Non-pigmented ciliary epithelial cell (primary cell): ENCODE measurements around the gene ICAM2.
"Not testable (repeated sequence)": the region's sequence is repeated elsewhere in the genome, so short reads cannot be mapped to it uniquely, and the experiment has no call there.

Source experiments
- DNase-seq: peaks from one replicate; pipeline ENCODE4 v3.0.0-alpha.2; 2010; ENCODE audit warnings: low read depth

The ICAM2 gene

DNA sequence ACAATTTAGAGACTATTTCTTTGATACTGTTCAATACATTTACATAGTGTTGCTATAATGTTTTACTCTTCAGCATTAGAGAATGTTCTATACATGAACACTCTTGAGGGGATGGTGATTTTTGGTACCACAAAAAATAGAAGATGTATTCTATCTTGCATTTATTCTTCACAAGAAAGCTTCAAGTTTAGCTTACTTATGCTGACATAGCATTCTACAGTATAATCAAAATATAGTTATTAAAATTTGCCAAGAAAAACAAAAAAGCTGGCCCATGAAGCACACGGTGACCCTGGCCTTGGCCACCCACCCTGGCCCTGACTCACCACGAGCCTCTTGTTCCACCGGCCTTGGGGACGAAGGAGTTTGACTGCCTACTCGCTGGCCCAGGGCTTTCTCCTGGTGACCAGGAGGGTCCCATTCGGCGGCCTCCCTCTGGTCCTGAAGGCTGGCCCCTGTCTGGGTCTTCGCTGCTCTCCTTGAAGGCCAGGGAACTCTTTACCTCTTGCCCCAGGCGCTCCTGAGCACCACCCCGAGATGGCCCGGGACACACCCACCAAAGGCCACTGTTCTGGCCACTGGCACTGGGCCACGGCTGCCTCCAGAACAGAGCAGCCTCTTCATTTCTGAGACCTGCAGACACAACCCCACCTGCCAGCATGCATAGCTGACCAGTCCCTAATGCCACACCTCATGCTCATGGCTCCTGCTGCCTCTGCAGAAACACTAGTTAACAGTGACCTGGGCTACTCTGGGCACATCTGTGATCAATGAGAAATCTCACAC is 22.5 kb upstream of the ICAM2 start:
- DNase-seq: no peak

DNA sequence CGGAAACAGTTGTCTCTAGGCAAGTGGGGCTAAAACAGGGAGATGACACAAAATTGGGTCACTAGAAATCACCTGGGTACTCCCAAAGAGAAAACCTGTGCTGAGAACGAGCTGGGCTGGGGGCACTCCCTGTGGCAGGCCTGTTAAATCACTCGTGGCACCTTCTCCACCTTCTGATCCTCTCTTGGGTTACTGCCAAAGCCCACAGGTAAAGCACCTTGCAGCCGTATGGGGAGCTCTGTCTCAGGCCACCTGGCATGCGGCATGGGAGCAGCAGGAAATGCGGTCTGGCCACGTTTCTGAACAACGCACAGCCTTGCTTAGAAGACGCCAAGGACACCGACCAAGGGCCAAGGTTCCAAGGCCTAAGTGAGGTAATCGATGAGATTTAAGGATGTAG is 21.5 kb upstream of the ICAM2 start:
- no peak for DNase-seq

- no peak for DNase-seq
These were observed 19.8 kb upstream of the ICAM2 start for GRCh38 chr17:64040206-64040605.

- DNase-seq: no peak
These were observed 18.6 kb upstream of the ICAM2 start for GRCh38 chr17:64039106-64039400.

DNA sequence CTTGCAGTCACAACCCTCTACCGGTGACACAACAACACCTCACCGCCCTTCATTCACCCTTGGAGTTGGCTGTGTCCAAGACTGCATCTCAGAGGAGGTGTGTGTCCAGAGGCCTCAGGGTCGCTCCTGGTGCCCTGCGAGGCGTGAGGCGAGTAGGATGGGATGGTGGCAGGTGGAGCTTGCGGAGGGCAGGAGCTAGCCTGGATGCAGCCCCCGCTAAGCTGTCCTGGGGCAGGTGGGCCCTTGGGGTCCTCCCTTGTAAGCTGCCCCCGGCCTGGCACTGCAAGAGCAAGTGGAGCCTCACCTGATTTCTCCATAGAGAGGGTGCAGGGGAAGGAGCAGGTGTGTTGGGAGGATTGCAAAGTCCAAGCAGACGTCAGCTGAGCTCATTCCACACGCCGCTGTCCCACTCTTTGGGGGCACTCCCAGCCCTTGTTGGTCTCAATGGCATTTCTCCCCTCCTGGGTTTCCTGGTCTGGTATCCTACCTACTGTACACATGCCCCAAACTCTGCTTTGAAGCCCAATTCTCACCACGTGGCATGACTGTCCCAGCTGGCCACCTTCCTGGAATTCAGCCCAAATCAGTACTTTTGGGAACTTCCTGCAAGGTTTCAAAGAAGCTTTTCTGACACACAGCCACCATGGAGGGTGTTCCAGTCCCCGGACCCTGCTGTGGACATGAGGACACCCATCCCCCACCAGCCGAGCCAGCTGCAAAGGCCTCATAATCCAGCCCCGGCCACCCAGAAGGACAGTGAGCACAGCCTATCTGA is 18.1 kb upstream of the ICAM2 start:
- no peak for DNase-seq

DNA sequence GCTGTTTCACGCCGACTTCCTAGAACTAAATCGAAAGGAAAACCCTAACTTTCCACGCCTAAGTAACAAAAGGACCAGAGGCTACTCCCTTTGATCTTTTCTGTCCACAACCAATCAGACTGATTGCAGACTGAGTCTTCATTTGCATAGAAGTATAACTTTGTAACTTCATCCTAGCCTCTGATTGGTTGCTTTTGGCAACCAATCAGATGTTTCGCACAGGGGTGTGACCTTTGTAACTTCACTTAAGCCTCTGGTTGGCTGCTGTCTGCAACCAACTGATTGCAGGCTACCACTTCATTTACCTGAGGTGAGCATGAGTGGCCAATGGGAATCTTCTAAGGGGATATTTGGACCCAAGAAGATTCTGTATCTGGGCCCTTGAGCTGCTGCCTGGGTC is 17.4 kb upstream of the ICAM2 start:
- no peak for DNase-seq

DNA sequence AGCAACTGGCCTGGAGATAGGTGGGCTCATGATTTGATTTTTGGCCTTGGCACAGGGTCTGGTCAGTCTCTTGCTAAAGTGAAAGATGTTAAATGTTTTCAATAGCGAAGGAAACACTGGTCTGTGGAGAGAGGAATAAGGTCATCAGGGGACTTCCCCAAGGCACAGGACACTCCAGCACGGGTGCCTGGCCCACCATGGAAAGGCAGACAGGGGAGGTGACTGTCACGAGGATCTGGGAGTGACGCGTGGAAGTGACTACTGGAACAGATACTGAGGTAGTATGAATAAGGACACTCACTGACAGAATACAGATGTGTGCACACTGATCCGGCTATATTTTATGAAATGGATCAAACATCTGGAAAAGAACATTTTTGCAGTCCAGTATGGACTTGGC is 16.7 kb upstream of the ICAM2 start:
- DNase-seq: no peak

DNA sequence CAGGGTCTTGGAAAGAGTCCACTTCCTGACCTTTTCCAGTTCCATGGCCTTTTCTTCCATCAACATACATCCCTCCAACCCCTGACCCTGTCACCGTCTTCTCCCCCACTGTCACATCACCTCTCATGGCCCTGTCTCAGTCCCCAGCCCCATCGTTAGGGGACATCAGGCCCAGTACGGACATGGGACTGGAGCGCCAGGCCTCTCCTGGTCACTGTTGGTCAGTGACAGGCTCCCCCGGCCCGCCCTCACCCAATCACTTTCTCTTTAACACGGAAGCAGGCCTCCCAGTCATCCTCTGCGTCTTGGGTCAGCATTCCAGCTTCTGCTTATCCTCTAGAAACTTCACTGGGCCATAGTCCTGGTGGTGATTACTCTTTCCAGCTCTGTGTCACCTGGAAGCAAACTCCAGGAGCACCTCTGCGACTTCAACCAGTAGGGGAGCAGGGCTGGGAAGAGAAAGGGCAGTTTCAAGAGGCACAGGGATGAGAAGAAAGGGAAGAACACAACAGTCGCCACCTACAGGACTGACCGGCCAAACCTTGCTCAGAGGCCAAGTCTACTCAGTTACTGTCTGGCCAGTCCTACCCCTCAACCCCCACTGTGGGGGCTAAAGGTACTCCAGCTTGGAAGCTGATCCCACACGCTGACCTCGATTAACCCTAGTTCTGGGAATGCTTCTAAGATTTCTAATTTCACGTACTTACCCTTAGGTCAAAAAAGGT is 15.9 kb upstream of the ICAM2 start:
- DNase-seq: no peak

DNA sequence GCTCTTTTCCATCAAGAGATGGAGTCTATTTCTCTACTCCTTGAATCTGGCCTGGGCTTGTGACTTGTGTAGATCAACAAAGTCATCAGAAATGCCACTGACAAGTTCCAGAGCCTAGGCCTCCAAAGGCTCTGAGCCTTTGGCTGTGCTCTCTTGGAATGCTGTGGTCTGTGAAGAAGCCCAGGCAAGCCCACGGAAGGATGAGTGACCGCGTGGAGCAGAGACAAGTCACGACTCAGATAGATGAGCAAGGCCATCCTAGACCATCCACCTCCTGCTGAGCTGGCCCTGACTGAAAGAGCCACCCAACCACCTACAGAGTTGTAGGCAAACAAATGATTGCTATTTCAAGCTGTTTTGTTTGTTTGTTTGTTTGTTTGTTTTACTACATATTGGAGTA is 11.6 kb upstream of the ICAM2 start:
- no peak for DNase-seq

GRCh38 chr17:64028874-64029464 is 8.5 kb upstream of the ICAM2 start:
- DNase-seq: peak; percentile 23

DNA sequence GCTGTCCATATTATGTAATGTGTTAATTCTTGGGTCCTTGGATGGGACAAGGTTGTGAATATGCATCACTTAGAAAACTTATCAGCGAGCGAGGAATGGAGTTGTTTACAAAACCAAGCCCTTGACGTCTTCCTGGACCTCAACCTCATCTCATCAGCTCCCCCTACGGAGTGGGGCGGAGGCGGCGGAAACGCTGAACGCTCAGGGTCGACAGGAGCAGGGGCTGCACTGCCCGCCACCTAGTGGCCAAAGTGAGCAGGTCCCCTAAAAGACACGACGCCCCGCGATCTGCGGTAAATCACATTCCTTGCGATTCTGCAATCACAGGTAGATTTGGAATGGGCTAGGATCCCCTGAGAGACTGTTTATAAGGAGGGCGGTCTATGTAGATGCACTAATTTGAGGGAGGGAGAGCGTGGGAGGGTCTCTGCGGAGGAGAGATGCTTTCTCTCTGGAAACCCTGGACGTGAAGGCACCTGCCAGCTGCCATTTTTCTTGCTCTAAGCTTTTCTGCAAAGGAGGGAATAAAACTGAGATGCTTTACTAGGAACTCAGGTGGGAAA is 5.4 kb upstream of the ICAM2 start:
- peak; percentile 4 for DNase-seq

GRCh38 chr17:64024781-64025731 is 4.6 kb upstream of the ICAM2 start:
- no peak for DNase-seq

DNA sequence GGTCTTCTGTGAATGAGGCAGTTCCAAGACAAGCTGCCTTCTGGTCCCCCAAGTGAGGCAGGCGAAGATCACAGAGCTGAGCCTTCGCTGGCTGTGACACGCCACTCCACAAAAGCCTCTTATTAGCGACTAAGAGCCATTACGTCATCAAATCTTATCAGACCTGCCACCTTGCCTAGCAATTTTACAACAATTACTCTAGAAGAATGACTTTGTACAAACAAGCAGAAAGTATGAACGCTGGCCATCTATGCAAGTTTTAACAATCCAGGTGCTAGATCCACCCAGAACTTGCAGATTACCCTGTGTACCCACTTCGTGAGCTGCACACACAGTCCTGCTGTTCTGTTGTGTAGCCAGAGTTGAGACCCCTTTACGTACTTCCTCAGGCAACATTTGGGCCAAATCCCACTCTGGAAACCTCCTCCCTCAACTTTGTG is 3.8 kb upstream of the ICAM2 start:
- DNase-seq: no peak

DNA sequence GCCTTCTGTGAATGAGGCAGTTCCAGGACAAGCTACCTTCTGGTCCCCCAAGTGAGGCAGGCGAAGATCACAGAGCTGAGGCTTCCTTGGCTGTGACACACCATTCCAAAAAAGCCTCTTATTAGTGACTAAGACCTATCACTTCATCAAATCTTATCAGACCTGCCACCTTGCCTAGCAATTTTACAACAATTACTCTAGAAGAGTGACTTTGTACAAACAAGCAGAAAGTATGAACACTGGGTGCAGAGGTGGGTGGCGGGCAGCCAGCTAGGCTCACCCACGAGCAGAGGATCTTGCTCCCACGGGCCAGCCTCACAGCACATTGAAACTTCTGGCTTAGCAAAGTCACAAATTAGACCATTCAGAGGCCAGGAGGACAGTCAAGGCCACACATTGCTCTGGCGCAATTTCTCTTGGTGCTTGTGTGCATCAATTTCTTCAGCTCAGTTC is 2.2 kb upstream of the ICAM2 start:
- DNase-seq: no peak

GRCh38 chr17:64019551-64019961 is 877 bp downstream of the ICAM2 start:
- DNase-seq: not testable (repeated sequence)

DNA sequence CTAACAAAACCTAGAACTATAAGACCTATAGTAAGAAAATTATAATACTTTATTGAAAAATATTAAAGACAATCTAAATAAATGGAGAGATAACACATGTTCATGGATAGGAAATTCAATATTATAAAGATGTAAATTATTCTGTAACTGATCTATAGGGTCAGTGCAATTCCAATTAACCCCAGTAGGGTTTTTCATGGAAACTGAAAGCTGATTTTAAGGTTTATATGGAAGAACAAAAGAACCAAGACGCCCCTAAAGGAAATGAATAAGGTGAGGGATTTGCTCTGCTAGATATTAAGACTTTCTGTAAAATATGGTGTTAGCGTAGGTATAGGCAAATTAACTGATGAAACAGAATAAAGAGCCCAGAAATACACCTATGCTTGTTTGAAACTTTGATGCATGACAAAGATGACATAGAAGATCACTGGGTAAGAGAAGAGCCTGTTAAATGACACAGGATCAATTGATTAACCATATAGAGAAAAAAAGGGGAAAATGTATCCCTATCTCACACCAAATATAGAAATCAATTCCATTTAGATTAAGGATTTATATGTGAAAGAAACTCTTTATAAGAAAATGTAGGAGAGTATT is 3.0 kb downstream of the ICAM2 start:
- DNase-seq: no peak

- DNase-seq: no peak
These were observed 3.5 kb downstream of the ICAM2 start for GRCh38 chr17:64016974-64017373.

- no peak for DNase-seq
These were observed 4.1 kb downstream of the ICAM2 start for GRCh38 chr17:64016231-64016784.

GRCh38 chr17:64015447-64015846 is 5.0 kb downstream of the ICAM2 start:
- DNase-seq: no peak
